ENCODE measurements around the gene KLK3. TPM values are rescaled to one million over a fixed set of nuclear protein-coding genes. Genes with fewer than 3 reads are reported as not detected.

KLK3 gene
- total and polyA plus RNA-seq, 2 donors = not detected

- Histone ChIP-seq H3K27ac (ENCODE audit: low read depth) (no peak overlapping the region), H3K4me1 (ENCODE audit: insufficient read depth) (no peaks in the 10 kb centered on the region), H3K36me3 (ENCODE audit: insufficient read depth) (no peaks in the 10 kb centered on the region), H3K4me3 (ENCODE audit: low read depth, low read length) (no peak overlapping the region)
- no peak for DNase-seq (ENCODE audit: extremely low spot score)
- 77% methylated on average over 7 of the region's 7 CpGs for WGBS
These were observed 32.0 kb upstream of the KLK3 start for GRCh38 chr19:50822661-50823208.

GRCh38 chr19:50823389-50824042, 31.2 kb upstream of the KLK3 start, which contains the start of gene KLK1:
TSS of gene KLK1 (minus strand) at chr19:50823787. CDS start at chr19:50823748, 39 bp downstream.
- Histone ChIP-seq H3K4me1 (ENCODE audit: insufficient read depth) (no peaks in the 10 kb centered on the region), H3K4me3 (ENCODE audit: low read depth, low read length) (no peak within 1 kb of the TSS)
- 54% methylated on average over 14 of the region's 14 CpGs for WGBS

GRCh38 chr19:50826492-50827240, 28.0 kb upstream of the KLK3 start:
- Histone ChIP-seq H3K27ac (ENCODE audit: low read depth) (no peak overlapping the region), H3K4me3 (ENCODE audit: low read depth, low read length) (no peak overlapping the region), H3K36me3 (ENCODE audit: insufficient read depth) (no peaks in the 10 kb centered on the region), H3K4me1 (ENCODE audit: insufficient read depth) (no peaks in the 10 kb centered on the region)
- no peak for DNase-seq (ENCODE audit: extremely low spot score)
- 80% methylated on average over 43 of the region's 43 CpGs for WGBS

More at GRCh38 chr19:50823389-50824042, 31.2 kb upstream of the KLK3 start, which contains the start of gene KLK1:
- no peak for DNase-seq (ENCODE audit: extremely low spot score)
- Histone ChIP-seq H3K27ac (ENCODE audit: low read depth) (no peak within 1 kb of the TSS), H3K36me3 (ENCODE audit: insufficient read depth) (no peaks in the 10 kb centered on the region)

- Histone ChIP-seq H3K4me1 (ENCODE audit: insufficient read depth) (no peaks in the 10 kb centered on the region), H3K27ac (ENCODE audit: low read depth) (no peak overlapping the region), H3K36me3 (ENCODE audit: insufficient read depth) (no peaks in the 10 kb centered on the region), H3K4me3 (ENCODE audit: low read depth, low read length) (no peak overlapping the region)
- no peak for DNase-seq (ENCODE audit: extremely low spot score)
- 79% methylated on average over 14 of the region's 14 CpGs for WGBS
These were observed 27.2 kb upstream of the KLK3 start for GRCh38 chr19:50827476-50827875.

- no peak for DNase-seq (ENCODE audit: extremely low spot score)
- H3K27ac ChIP-seq (ENCODE audit: low read depth) = no peak overlapping the region
- WGBS = 70% methylated on average over 5 of the region's 5 CpGs
These were observed 24.9 kb upstream of the KLK3 start for GRCh38 chr19:50829801-50830200.

GRCh38 chr19:50830266-50831025, 24.3 kb upstream of the KLK3 start:
- no peaks in the 10 kb centered on the region for H3K4me1 ChIP-seq (ENCODE audit: insufficient read depth)
- no peak overlapping the region for H3K4me3 ChIP-seq (ENCODE audit: low read depth, low read length)
- no peak overlapping the region for H3K27ac ChIP-seq (ENCODE audit: low read depth)
- no peaks in the 10 kb centered on the region for H3K36me3 ChIP-seq (ENCODE audit: insufficient read depth)
- 51% methylated on average over 17 of the region's 17 CpGs for WGBS
- DNase-seq (ENCODE audit: extremely low spot score) = no peak

More at GRCh38 chr19:50829801-50830200, 24.9 kb upstream of the KLK3 start:
- Histone ChIP-seq H3K4me1 (ENCODE audit: insufficient read depth) (no peaks in the 10 kb centered on the region), H3K4me3 (ENCODE audit: low read depth, low read length) (no peak overlapping the region), H3K36me3 (ENCODE audit: insufficient read depth) (no peaks in the 10 kb centered on the region)

- Histone ChIP-seq H3K36me3 (ENCODE audit: insufficient read depth) (no peaks in the 10 kb centered on the region), H3K4me1 (ENCODE audit: insufficient read depth) (no peaks in the 10 kb centered on the region), H3K4me3 (ENCODE audit: low read depth, low read length) (no peak overlapping the region), H3K27ac (ENCODE audit: low read depth) (no peak overlapping the region)
- DNase-seq (ENCODE audit: extremely low spot score) = no peak
- 75% methylated on average over 7 of the region's 7 CpGs for WGBS
These were observed 23.7 kb upstream of the KLK3 start for GRCh38 chr19:50831026-50831396.

- no peaks in the 10 kb centered on the region for H3K36me3 ChIP-seq (ENCODE audit: insufficient read depth)
- no peak overlapping the region for H3K4me3 ChIP-seq (ENCODE audit: low read depth, low read length)
- no peak overlapping the region for H3K27ac ChIP-seq (ENCODE audit: low read depth)
- no peak for DNase-seq (ENCODE audit: extremely low spot score)
- WGBS = 89% methylated on average over 8 of the region's 8 CpGs
- H3K4me1 ChIP-seq (ENCODE audit: insufficient read depth) = no peaks in the 10 kb centered on the region
These were observed 22.0 kb upstream of the KLK3 start for GRCh38 chr19:50832666-50833065.

- Histone ChIP-seq H3K4me3 (ENCODE audit: low read depth, low read length) (no peak within 1 kb of the TSS), H3K36me3 (ENCODE audit: insufficient read depth) (no peaks in the 10 kb centered on the region), H3K4me1 (ENCODE audit: insufficient read depth) (no peaks in the 10 kb centered on the region), H3K27ac (ENCODE audit: low read depth) (no peak within 1 kb of the TSS)
- WGBS = 68% methylated on average over 8 of the region's 8 CpGs
- no peak for DNase-seq (ENCODE audit: extremely low spot score)
These were observed 21.5 kb upstream of the KLK3 start, which contains the start of gene KLK15 for GRCh38 chr19:50833117-50833801. TSS of gene KLK15 (minus strand) at chr19:50833574. CDS start at chr19:50831492, 2,082 bp downstream.

- H3K4me3 ChIP-seq (ENCODE audit: low read depth, low read length) = no peak overlapping the region
- H3K36me3 ChIP-seq (ENCODE audit: insufficient read depth) = no peaks in the 10 kb centered on the region
- no peak overlapping the region for H3K27ac ChIP-seq (ENCODE audit: low read depth)
- WGBS = 95% methylated on average over 6 of the region's 6 CpGs
- no peaks in the 10 kb centered on the region for H3K4me1 ChIP-seq (ENCODE audit: insufficient read depth)
- DNase-seq (ENCODE audit: extremely low spot score) = no peak
These were observed 20.9 kb upstream of the KLK3 start for GRCh38 chr19:50833802-50834167.

- WGBS = 31% methylated on average over 13 of the region's 13 CpGs
- no peak overlapping the region for H3K27ac ChIP-seq (ENCODE audit: low read depth)
- H3K4me1 ChIP-seq (ENCODE audit: insufficient read depth) = no peaks in the 10 kb centered on the region
- peak overlapping the region; percentile 33 for H3K4me3 ChIP-seq (ENCODE audit: low read depth, low read length)
- no peaks in the 10 kb centered on the region for H3K36me3 ChIP-seq (ENCODE audit: insufficient read depth)
- no peak for DNase-seq (ENCODE audit: extremely low spot score)
These were observed 19.5 kb upstream of the KLK3 start for GRCh38 chr19:50835103-50835784.

GRCh38 chr19:50835785-50836542, 18.8 kb upstream of the KLK3 start:
- H3K27ac ChIP-seq (ENCODE audit: low read depth) = no peak overlapping the region
- 2% methylated on average over 67 of the region's 67 CpGs for WGBS
- no peaks in the 10 kb centered on the region for H3K36me3 ChIP-seq (ENCODE audit: insufficient read depth)
- no peak for DNase-seq (ENCODE audit: extremely low spot score)
- H3K4me3 ChIP-seq (ENCODE audit: low read depth, low read length) = peak overlapping the region; percentile 33
- no peaks in the 10 kb centered on the region for H3K4me1 ChIP-seq (ENCODE audit: insufficient read depth)

Measured in urinary bladder (tissue), 4 donors.